GM19099 (cell line): ENCODE data around the gene YAF2.

ENCODE experiments used
- POLR2A ChIP-seq: IDR thresholded peaks from 3 replicates; pipeline ENCODE4 v1.6.1; 2011; ENCODE audit warnings: low read depth; ENCODE audit not compliant: insufficient read length; ENCODE audit errors: extremely low read depth

YAF2 gene

GRCh38 chr12:42180990-42181596 is 57.0 kb downstream of the YAF2 start:
- TF ChIP-seq POLR2A, result no peak

GRCh38 chr12:42178101-42178500 is 59.9 kb downstream of the YAF2 start:
- no peak for TF ChIP-seq POLR2A

- no peak for TF ChIP-seq POLR2A
Observed at GRCh38 chr12:42174978-42175377, 63.1 kb downstream of the YAF2 start.

- TF ChIP-seq POLR2A, result no peak
Observed at GRCh38 chr12:42173961-42174521, 64.0 kb downstream of the YAF2 start.

GRCh38 chr12:42172441-42173210 is 65.4 kb downstream of the YAF2 start:
- TF ChIP-seq POLR2A, result no peak

GRCh38 chr12:42167711-42168110 is 70.3 kb downstream of the YAF2 start:
- no peak for TF ChIP-seq POLR2A

GRCh38 chr12:42166501-42166900 is 71.5 kb downstream of the YAF2 start:
- no peak for TF ChIP-seq POLR2A

GRCh38 chr12:42163913-42164312 is 74.1 kb downstream of the YAF2 start:
- TF ChIP-seq POLR2A, result no peak

GRCh38 chr12:42162965-42163364 is 75.1 kb downstream of the YAF2 start:
- no peak for TF ChIP-seq POLR2A

GRCh38 chr12:42162193-42162592 is 75.9 kb downstream of the YAF2 start:
- TF ChIP-seq POLR2A, result no peak

GRCh38 chr12:42161529-42161928 is 76.5 kb downstream of the YAF2 start:
- TF ChIP-seq POLR2A, result no peak

GRCh38 chr12:42156232-42156631 is 81.8 kb downstream of the YAF2 start:
- no peak for TF ChIP-seq POLR2A

GRCh38 chr12:42145552-42146215 is 92.4 kb downstream of the YAF2 start:
- no peak for TF ChIP-seq POLR2A

GRCh38 chr12:42145197-42145549 is 92.9 kb downstream of the YAF2 start:
- no peak for TF ChIP-seq POLR2A

GRCh38 chr12:42144408-42145196 is 93.4 kb downstream of the YAF2 start, which contains the start of gene GXYLT1:
GXYLT1 (minus strand) TSS chr12:42144874; CDS start chr12:42144646, 228 bp downstream.
- peak; percentile 84 for TF ChIP-seq POLR2A
